A673 (cell line): Measurements from ENCODE around the gene ARHGEF1. TPM values are rescaled to one million over a fixed set of nuclear protein-coding genes. Genes with fewer than 3 reads are reported as not detected.

Experiments used
- BruUV-seq: library from RNA; stranded (reverse); fragments of 400-500 nt; replicated peaks from 2 replicates; lab custom pipeline; 2021; lab: Mats Ljungman, UMichigan
- CTCF ChIA-PET: fragments of 300-600 bp; sonication (Branson Sonifier 250); formaldehyde crosslinking; loops from one replicate; lab custom pipeline; 2022; ENCODE audit warnings: antibody characterized with exemption; lab: Charles Lee
- POLR2A ChIA-PET: fragments of 300-600 bp; sonication (Branson Sonifier 250); formaldehyde crosslinking; loops from one replicate; lab custom pipeline; 2022; ENCODE audit warnings: antibody characterized with exemption; ENCODE audit not compliant: low non-redundant PET; lab: Charles Lee
- DNase-seq: peaks from one replicate; pipeline ENCODE4 v3.0.0-alpha.2; 2015; ENCODE audit warnings: low spot score
- H3K27ac ChIP-seq: fragments of 200-600 bp; sonication (generic); 2 replicates; pipeline ENCODE4 v1.5.1; 2016; ENCODE audit warnings: mixed run types, low read depth, mild to moderate bottlenecking, mixed read lengths, antibody characterized with exemption, low read length; ENCODE audit not compliant: poor library complexity, severe bottlenecking
- H3K27me3 ChIP-seq: fragments of 200-600 bp; sonication (generic); replicated peaks from 2 replicates; pipeline ENCODE4 v1.6.1; 2017; ENCODE audit warnings: mixed run types, low read depth, mild to moderate bottlenecking, mixed read lengths, antibody characterized with exemption, low read length; ENCODE audit not compliant: insufficient read depth, poor library complexity
- H3K36me3 ChIP-seq: fragments of 200-600 bp; sonication (generic); 2 replicates; pipeline ENCODE4 v1.6.1; 2016; ENCODE audit warnings: mixed run types, mild to moderate bottlenecking, mixed read lengths, antibody characterized with exemption, low read length; ENCODE audit not compliant: insufficient read depth, poor library complexity, severe bottlenecking
- H3K4me1 ChIP-seq: fragments of 200-600 bp; sonication (generic); 2 replicates; pipeline ENCODE4 v1.6.1; 2017; ENCODE audit warnings: mixed run types, mild to moderate bottlenecking, mixed read lengths, antibody characterized with exemption, low read length; ENCODE audit not compliant: insufficient read depth, poor library complexity, severe bottlenecking
- H3K4me3 ChIP-seq: fragments of 200-600 bp; sonication (generic); 2 replicates; pipeline ENCODE4 v1.5.1; 2016; ENCODE audit warnings: low read depth, mixed run types, mild to moderate bottlenecking, mixed read lengths, low read length; ENCODE audit not compliant: poor library complexity, severe bottlenecking
- H3K9me3 ChIP-seq: fragments of 200-600 bp; sonication (generic); 2 replicates; pipeline ENCODE4 v1.6.1; 2016; ENCODE audit warnings: mixed run types, low read depth, mild to moderate bottlenecking, mixed read lengths, antibody characterized with exemption, low read length; ENCODE audit not compliant: poor library complexity, severe bottlenecking
- EZH2 ChIP-seq: fragments of 200-600 bp; sonication (generic); IDR thresholded peaks from 2 replicates; pipeline ENCODE4 v1.6.1; 2017; ENCODE audit warnings: borderline replicate concordance, low read depth, mild to moderate bottlenecking, mixed read lengths, antibody characterized with exemption, low read length; ENCODE audit not compliant: poor library complexity, severe bottlenecking
- intact Hi-C: fragments of 100-400 bp; cut with micrococcal nuclease; formaldehyde crosslinking; loops from one replicate; pipeline ENCODE4 v1.10.0; 2022; ENCODE audit not compliant: unreplicated experiment
- total RNA-seq: library from RNA; stranded (reverse); gene quantifications from 2 replicates; pipeline ENCODE4 v1.2.3, GENCODE V29; 2021
- TF ChIP-seq, protein P1 (sequence below): fragments of 300-800, 200-600 bp; sonication (generic); conservative IDR thresholded peaks from 2 replicates; pipeline ENCODE4 v1.5.1; 2017; ENCODE audit warnings: low read depth, mild to moderate bottlenecking, antibody characterized with exemption, low read length, moderate library complexity, mixed read lengths

The ARHGEF1 gene
- total RNA-seq, 1 experiment from 2014 or later = 164 TPM

GRCh38 chr19:41923045-41923788 lies 40.2 kb downstream of the ARHGEF1 start:
- no peak for DNase-seq
- POLR2A ChIA-PET = no interaction called here
- no peak overlapping the region for H3K27ac ChIP-seq
- H3K9me3 ChIP-seq = no peaks in the 10 kb centered on the region
- CTCF ChIA-PET = no interaction called here
- H3K36me3 ChIP-seq = no peaks in the 10 kb centered on the region
- BruUV-seq = no TSS peak
- H3K27me3 ChIP-seq = no peaks in the 10 kb centered on the region
- H3K4me1 ChIP-seq = peaks cover 4% of the 10 kb centered on the region
- intact Hi-C loops = no loop called here
- no peak overlapping the region for H3K4me3 ChIP-seq
- TF ChIP-seq, protein P1, sequence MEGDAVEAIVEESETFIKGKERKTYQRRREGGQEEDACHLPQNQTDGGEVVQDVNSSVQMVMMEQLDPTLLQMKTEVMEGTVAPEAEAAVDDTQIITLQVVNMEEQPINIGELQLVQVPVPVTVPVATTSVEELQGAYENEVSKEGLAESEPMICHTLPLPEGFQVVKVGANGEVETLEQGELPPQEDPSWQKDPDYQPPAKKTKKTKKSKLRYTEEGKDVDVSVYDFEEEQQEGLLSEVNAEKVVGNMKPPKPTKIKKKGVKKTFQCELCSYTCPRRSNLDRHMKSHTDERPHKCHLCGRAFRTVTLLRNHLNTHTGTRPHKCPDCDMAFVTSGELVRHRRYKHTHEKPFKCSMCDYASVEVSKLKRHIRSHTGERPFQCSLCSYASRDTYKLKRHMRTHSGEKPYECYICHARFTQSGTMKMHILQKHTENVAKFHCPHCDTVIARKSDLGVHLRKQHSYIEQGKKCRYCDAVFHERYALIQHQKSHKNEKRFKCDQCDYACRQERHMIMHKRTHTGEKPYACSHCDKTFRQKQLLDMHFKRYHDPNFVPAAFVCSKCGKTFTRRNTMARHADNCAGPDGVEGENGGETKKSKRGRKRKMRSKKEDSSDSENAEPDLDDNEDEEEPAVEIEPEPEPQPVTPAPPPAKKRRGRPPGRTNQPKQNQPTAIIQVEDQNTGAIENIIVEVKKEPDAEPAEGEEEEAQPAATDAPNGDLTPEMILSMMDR = no peak
- TF ChIP-seq EZH2 = no peak

GRCh38 chr19:41924151-41925145 lies 41.5 kb downstream of the ARHGEF1 start:
- H3K9me3 ChIP-seq = no peaks in the 10 kb centered on the region
- H3K36me3 ChIP-seq = no peaks in the 10 kb centered on the region
- TF ChIP-seq, protein P1 = no peak
- no peak for TF ChIP-seq EZH2
- ChIA-PET CTCF (no interaction called here), POLR2A (no interaction called here)
- H3K4me3 ChIP-seq = no peak overlapping the region
- no peak overlapping the region for H3K27ac ChIP-seq
- H3K27me3 ChIP-seq = no peaks in the 10 kb centered on the region
- intact Hi-C loops = no loop called here
- DNase-seq = no peak
- no TSS peak for BruUV-seq
- peaks cover 14% of the 10 kb centered on the region for H3K4me1 ChIP-seq

DNA sequence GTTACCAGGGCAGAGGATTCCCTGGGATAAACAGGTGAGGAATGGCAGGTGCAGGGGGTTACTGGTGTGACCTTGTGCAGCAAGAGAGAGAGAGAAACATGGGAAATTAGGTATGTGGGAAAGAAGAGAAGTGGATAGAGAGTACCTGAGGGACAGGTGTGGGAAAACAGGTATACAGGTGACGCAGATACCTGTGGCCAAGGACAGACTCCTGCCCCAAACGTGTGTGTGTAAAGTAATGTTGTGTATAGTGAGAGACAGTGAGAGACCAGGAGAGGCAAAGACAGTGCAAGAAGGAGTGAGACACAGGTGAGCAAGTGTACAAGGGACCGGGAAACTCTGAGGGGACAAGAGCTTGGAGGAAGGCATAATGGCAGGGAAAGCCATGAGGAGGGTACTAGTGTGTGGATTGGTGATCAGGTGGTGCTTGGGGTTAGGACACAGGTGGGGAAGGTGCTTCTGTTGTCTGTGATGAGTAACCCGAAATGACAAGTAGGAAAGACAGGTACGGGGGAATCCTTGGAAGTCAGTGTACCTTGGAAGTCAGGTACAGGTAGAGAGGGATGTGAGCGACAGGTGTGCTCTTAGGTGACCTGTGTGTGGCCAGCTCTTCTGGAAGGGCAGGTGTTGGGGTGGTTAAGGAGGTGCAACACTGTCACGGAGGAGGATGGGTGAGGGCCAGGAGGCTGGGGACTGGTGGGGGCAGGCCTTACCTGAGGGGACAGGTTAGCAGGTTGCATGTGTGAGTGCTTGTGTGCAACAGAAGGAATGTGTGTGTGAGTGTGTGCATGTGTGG lies 42.4 kb downstream of the ARHGEF1 start:
- POLR2A ChIA-PET = no interaction called here
- TF ChIP-seq, protein P1 = no peak
- no peak for TF ChIP-seq EZH2
- peaks cover 22% of the 10 kb centered on the region for H3K4me1 ChIP-seq
- H3K27ac ChIP-seq = no peak overlapping the region
- CTCF ChIA-PET = no interaction called here
- H3K9me3 ChIP-seq = no peaks in the 10 kb centered on the region
- DNase-seq = no peak
- intact Hi-C loops = no loop called here
- H3K27me3 ChIP-seq = no peaks in the 10 kb centered on the region
- no peaks in the 10 kb centered on the region for H3K36me3 ChIP-seq
- H3K4me3 ChIP-seq = no peak overlapping the region
- no TSS peak for BruUV-seq
